Gastrocnemius medialis (tissue), 4 donors: ENCODE results near the gene HDHD5.

ENCODE experiments used
- POLR2A ChIP-seq, 2 donors: fragments of 450-650 bp; IDR thresholded peaks; one replicate each; pipeline ENCODE4 v1.6.1; 2017; ENCODE audit warnings: antibody characterized with exemption in 2 of 2, mild to moderate bottlenecking in 2 of 2, moderate library complexity in 2 of 2
- TF ChIP-seq, protein P1 (sequence below), 5 experiments: fragments of 450-650 bp in 3 of 5; fragments of 200-600 bp in 2 of 5; sonication (generic) in 2 of 5; IDR thresholded peaks in 4 of 5; conservative IDR thresholded peaks in 1 of 5; 1 replicate in 4 of 5; 2 replicates in 1 of 5; pipeline ENCODE4 v1.5.1; 2016 to 2019; ENCODE audit warnings: antibody characterized with exemption in 5 of 5, mild to moderate bottlenecking in 3 of 5, moderate library complexity in 3 of 5

DNA sequence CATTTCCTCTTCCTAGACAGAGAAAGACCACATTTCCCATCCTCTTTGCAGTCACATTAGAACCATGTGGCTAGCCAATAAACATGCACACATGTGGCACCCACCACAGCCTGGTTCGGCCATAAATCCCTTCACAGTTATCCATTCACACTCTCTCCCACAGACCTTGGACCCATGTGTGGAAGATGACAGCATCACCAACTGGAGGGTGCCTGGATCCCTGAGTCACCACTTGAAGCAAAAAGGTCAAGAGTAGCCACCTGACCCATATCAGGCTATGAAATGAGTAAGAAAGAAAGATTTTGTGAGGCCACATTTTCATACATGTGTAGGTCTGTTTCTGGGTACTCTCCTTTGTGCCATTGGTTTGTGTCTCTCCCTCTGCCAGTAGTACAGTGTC, 28.9 kb downstream of the HDHD5 start:
- TF ChIP-seq, protein P1, sequence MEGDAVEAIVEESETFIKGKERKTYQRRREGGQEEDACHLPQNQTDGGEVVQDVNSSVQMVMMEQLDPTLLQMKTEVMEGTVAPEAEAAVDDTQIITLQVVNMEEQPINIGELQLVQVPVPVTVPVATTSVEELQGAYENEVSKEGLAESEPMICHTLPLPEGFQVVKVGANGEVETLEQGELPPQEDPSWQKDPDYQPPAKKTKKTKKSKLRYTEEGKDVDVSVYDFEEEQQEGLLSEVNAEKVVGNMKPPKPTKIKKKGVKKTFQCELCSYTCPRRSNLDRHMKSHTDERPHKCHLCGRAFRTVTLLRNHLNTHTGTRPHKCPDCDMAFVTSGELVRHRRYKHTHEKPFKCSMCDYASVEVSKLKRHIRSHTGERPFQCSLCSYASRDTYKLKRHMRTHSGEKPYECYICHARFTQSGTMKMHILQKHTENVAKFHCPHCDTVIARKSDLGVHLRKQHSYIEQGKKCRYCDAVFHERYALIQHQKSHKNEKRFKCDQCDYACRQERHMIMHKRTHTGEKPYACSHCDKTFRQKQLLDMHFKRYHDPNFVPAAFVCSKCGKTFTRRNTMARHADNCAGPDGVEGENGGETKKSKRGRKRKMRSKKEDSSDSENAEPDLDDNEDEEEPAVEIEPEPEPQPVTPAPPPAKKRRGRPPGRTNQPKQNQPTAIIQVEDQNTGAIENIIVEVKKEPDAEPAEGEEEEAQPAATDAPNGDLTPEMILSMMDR (IDR thresholded peaks at IDR 0.05 in 4 of 5, conservative IDR thresholded peaks at IDR 0.05 in 1 of 5) = no peak
- no peak for TF ChIP-seq POLR2A (IDR thresholded peaks at IDR 0.05)
